PC-3 (cell line): ENCODE results near the gene TMEM141. TPM values are rescaled to one million over a fixed set of nuclear protein-coding genes. Genes with fewer than 3 reads are reported as not detected.

ENCODE experiments used
- ATAC-seq: fragments of 200-7000 bp; cut with Tn5 transposase; 2 replicates; pipeline ENCODE4 v1.9.1; 2020; ENCODE audit warnings: mild to moderate bottlenecking, moderate library complexity
- BruUV-seq: library from RNA; stranded (reverse); fragments of 400-500 nt; replicated peaks from 2 replicates; lab custom pipeline; 2021; lab: Mats Ljungman, UMichigan
- CTCF ChIA-PET: fragments of 300-600 bp; sonication (Branson Sonifier 250); formaldehyde crosslinking; loops from one replicate; lab custom pipeline; 2022; ENCODE audit warnings: antibody characterized with exemption; lab: Charles Lee
- POLR2A ChIA-PET: fragments of 300-600 bp; sonication (Branson Sonifier 250); formaldehyde crosslinking; loops from one replicate; lab custom pipeline; 2022; ENCODE audit warnings: antibody characterized with exemption; ENCODE audit not compliant: unreplicated experiment; lab: Charles Lee
- DNase-seq: peaks from one replicate; pipeline ENCODE4 v3.0.0-alpha.2; 2015
- H2AFZ ChIP-seq: fragments of 300-600 bp; sonication (generic); 2 replicates; pipeline ENCODE4 v1.6.0; 2016; ENCODE audit warnings: antibody characterized with exemption, low read length
- H3F3A ChIP-seq: fragments of 300-600 bp; sonication (generic); one replicate; pipeline ENCODE4 v1.6.0; 2017; ENCODE audit warnings: antibody characterized with exemption, low read length, control low read depth, mild to moderate bottlenecking; ENCODE audit not compliant: unreplicated experiment
- H3K27ac ChIP-seq: fragments of 300-600 bp; sonication (generic); 2 replicates; pipeline ENCODE4 v1.5.1; 2016; ENCODE audit warnings: mild to moderate bottlenecking, low read length
- H3K27me3 ChIP-seq: fragments of 300-600 bp; sonication (generic); 2 replicates; pipeline ENCODE4 v1.6.1; 2016; ENCODE audit warnings: low read length, mixed read lengths
- H3K36me3 ChIP-seq: fragments of 300-600 bp; sonication (generic); 2 replicates; pipeline ENCODE4 v1.6.1; 2016; ENCODE audit warnings: low read depth, mixed run types, low read length, mixed read lengths
- H3K4me1 ChIP-seq: fragments of 300-600 bp; sonication (generic); 2 replicates; pipeline ENCODE4 v1.5.1; 2016; ENCODE audit warnings: low read length; ENCODE audit not compliant: insufficient read depth
- H3K4me2 ChIP-seq: fragments of 300-600 bp; sonication (generic); 2 replicates; pipeline ENCODE4 v1.6.0; 2016; ENCODE audit warnings: low read length
- H3K4me3 ChIP-seq: fragments of 300-600 bp; sonication (generic); 2 replicates; pipeline ENCODE4 v1.5.1; 2016; ENCODE audit warnings: mild to moderate bottlenecking, low read length, mixed read lengths
- H3K79me2 ChIP-seq: fragments of 300-600 bp; sonication (generic); 2 replicates; pipeline ENCODE4 v1.6.1; 2017; ENCODE audit warnings: low read length, mixed read lengths
- H3K9ac ChIP-seq: fragments of 300-600 bp; sonication (generic); 2 replicates; pipeline ENCODE4 v1.6.0; 2016; ENCODE audit warnings: mild to moderate bottlenecking, low read length
- H3K9me2 ChIP-seq: fragments of 300-600 bp; sonication (generic); replicated peaks from 2 replicates; pipeline ENCODE4 v1.6.1; 2016; ENCODE audit warnings: mixed run types, low read length, mixed read lengths
- H3K9me3 ChIP-seq: fragments of 300-600 bp; sonication (generic); 2 replicates; pipeline ENCODE4 v1.6.1; 2016; ENCODE audit warnings: low read length, mixed read lengths
- H4K20me1 ChIP-seq: fragments of 300-600 bp; sonication (generic); 2 replicates; pipeline ENCODE4 v1.6.1; 2016; ENCODE audit warnings: low read length, mixed read lengths
- EZH2 ChIP-seq: fragments of 300-600 bp; sonication (generic); IDR thresholded peaks from one replicate; pipeline ENCODE4 v1.6.1; 2017; ENCODE audit warnings: antibody characterized with exemption, mild to moderate bottlenecking, low read length; ENCODE audit not compliant: unreplicated experiment
- EZH2phosphoT487 ChIP-seq: fragments of 300-600 bp; sonication (generic); IDR thresholded peaks from 2 replicates; pipeline ENCODE4 v1.6.1; 2018; ENCODE audit warnings: mild to moderate bottlenecking, antibody characterized with exemption, low read length, borderline replicate concordance
- intact Hi-C: fragments of 100-400 bp; cut with micrococcal nuclease; formaldehyde crosslinking; loops from 2 replicates; pipeline ENCODE4 v1.9.0; 2023
- total RNA-seq: library from RNA; depleted of rRNA; stranded (reverse); fragments of >200 nt; gene quantifications from 2 replicates; pipeline ENCODE4 v1.2.3, GENCODE V29; 2014
- TF ChIP-seq, protein P1 (sequence below): fragments of 300-600 bp; sonication (generic); conservative IDR thresholded peaks from 2 replicates; pipeline ENCODE4 v1.5.1; 2017; ENCODE audit warnings: antibody characterized with exemption, low read depth, mild to moderate bottlenecking, low read length

TMEM141 gene
- total RNA-seq, 1 experiment from 2014 or later = 101 TPM

DNA sequence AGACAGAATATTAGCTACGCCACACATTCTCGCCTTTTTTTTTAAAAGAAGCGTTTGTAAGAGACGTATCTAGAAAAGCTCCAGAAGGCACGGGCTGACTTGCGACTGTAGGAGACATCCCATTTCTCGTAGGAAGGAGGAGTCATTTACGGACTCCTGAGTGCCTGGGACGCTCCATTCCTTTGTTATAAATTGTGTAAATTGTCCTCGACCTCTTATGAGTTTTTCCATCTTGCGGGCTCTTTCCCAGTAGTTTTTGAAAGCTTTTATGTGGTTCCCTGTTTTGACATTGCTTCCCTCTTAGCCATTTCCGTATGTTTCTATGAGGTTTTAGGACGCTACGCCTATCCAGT is 17.6 kb downstream of the TMEM141 start:
- peaks cover 7% of the 10 kb centered on the region; the same call in 1 of the 2 replicates for H4K20me1 ChIP-seq
- ChIA-PET CTCF (no interaction called here), POLR2A (no interaction called here)
- peak overlapping the region; percentile 86 for H3K9ac ChIP-seq
- H2AFZ ChIP-seq = no peak overlapping the region
- peak overlapping the region; percentile 72 for H3K4me3 ChIP-seq
- peak overlapping the region; percentile 93 for H3K4me2 ChIP-seq
- H3K4me1 ChIP-seq = peaks cover 17% of the 10 kb centered on the region
- no peaks in the 10 kb centered on the region for H3F3A ChIP-seq
- no peak for DNase-seq
- H3K36me3 ChIP-seq = peaks cover 8% of the 10 kb centered on the region; the same call in 1 of the 2 replicates
- H3K9me3 ChIP-seq = no peaks in the 10 kb centered on the region
- no peak for ATAC-seq
- intact Hi-C loops = no loop called here
- no peaks in the 10 kb centered on the region for H3K27me3 ChIP-seq
- no peak overlapping the region for H3K27ac ChIP-seq
- H3K9me2 ChIP-seq = no peaks in the 10 kb centered on the region
- peaks cover 69% of the 10 kb centered on the region for H3K79me2 ChIP-seq
- BruUV-seq = TSS peak; percentile 57
- TF ChIP-seq EZH2 (no peak), EZH2phosphoT487 (no peak)
- TF ChIP-seq, protein P1, sequence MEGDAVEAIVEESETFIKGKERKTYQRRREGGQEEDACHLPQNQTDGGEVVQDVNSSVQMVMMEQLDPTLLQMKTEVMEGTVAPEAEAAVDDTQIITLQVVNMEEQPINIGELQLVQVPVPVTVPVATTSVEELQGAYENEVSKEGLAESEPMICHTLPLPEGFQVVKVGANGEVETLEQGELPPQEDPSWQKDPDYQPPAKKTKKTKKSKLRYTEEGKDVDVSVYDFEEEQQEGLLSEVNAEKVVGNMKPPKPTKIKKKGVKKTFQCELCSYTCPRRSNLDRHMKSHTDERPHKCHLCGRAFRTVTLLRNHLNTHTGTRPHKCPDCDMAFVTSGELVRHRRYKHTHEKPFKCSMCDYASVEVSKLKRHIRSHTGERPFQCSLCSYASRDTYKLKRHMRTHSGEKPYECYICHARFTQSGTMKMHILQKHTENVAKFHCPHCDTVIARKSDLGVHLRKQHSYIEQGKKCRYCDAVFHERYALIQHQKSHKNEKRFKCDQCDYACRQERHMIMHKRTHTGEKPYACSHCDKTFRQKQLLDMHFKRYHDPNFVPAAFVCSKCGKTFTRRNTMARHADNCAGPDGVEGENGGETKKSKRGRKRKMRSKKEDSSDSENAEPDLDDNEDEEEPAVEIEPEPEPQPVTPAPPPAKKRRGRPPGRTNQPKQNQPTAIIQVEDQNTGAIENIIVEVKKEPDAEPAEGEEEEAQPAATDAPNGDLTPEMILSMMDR = no peak

DNA sequence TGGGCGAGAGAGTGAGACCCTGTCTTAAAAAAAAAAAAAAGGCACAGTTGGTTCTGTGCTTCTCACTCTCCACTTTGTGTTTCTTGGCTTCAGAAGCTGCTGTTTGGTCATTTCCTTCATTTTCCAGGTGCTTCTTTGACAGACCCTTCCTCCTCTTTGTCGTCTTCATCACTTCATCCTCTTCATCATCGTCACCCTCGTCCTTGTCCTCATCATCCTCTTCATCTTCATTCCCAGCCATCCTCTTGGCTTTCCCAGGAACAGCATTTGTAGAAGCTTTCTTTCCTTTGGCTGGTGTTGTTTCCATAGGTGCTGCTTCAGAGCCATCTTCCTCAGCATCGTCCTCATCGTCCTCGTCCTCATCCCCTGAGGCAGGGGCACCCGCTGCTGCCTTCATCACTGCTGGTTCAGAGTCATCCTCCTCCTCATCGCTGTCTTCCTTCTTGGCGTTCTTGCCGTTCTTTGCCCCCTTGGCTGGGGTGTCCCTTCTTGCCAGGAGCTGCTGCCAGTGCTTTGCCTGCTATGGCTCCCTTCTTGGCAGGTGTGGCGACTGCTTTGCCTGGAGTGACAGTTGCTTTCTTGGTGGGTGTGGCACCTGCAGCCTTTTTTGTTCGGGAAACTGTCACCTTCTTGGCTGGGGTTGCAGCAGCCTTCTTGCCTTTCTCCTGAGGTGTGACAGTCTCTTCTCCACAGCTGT is 23.7 kb downstream of the TMEM141 start:
- Histone ChIP-seq H3F3A (no peaks in the 10 kb centered on the region), H3K36me3 (peaks cover 6% of the 10 kb centered on the region; the same call in 1 of the 2 replicates), H3K4me1 (peaks cover 4% of the 10 kb centered on the region), H2AFZ (no peak overlapping the region), H3K27me3 (no peaks in the 10 kb centered on the region), H3K9me2 (no peaks in the 10 kb centered on the region), H3K27ac (no peak overlapping the region), H3K9me3 (no peaks in the 10 kb centered on the region), H3K79me2 (peaks cover 58% of the 10 kb centered on the region), H3K4me2 (no peak overlapping the region), H3K4me3 (no peak overlapping the region), H4K20me1 (peaks cover 4% of the 10 kb centered on the region; the same call in 1 of the 2 replicates), H3K9ac (no peak overlapping the region)
- intact Hi-C loops = no loop called here
- ChIA-PET POLR2A (no interaction called here), CTCF (no interaction called here)
- no TSS peak for BruUV-seq
- DNase-seq (no peak), ATAC-seq (no peak)
- TF ChIP-seq EZH2 = no peak
- TF ChIP-seq, protein P1 = no peak
- no peak for TF ChIP-seq EZH2phosphoT487

DNA sequence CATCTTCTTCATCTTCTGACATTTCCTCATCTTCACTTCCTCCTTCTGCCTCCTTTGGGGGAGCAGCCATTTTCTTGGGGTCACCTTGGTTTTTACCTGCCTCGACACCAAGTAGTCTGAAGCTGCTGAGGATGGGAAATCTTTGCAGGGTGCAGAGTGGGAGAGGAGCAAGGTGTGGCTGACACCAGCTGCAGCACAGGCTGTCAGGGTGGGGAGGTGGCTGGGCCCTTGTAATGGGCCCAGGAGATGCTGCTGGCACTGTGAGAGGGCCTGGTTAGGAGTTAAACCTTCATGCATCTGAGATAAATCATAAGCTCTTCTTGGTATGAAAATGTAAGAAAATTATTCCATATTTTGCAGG is 24.3 kb downstream of the TMEM141 start:
- H3K79me2 ChIP-seq = peaks cover 52% of the 10 kb centered on the region
- TF ChIP-seq, protein P1 = no peak
- TF ChIP-seq EZH2phosphoT487 (no peak), EZH2 (no peak)
- H4K20me1 ChIP-seq = no peaks in the 10 kb centered on the region; the same call in 1 of the 2 replicates
- H3F3A ChIP-seq = no peaks in the 10 kb centered on the region
- no peak overlapping the region for H3K27ac ChIP-seq
- H2AFZ ChIP-seq = no peak overlapping the region
- H3K36me3 ChIP-seq = peaks cover 3% of the 10 kb centered on the region; the same call in 1 of the 2 replicates
- no peaks in the 10 kb centered on the region for H3K9me2 ChIP-seq
- no peaks in the 10 kb centered on the region for H3K4me1 ChIP-seq
- no peak overlapping the region for H3K4me3 ChIP-seq
- POLR2A ChIA-PET = interaction anchor here (0.7 kb wide), 1 partner anchor 86 kb away, joined by 4 read pairs; no protein-coding TSS in a partner anchor
- H3K27me3 ChIP-seq = no peaks in the 10 kb centered on the region
- DNase-seq (no peak), ATAC-seq (no peak)
- no peak overlapping the region for H3K4me2 ChIP-seq
- H3K9ac ChIP-seq = no peak overlapping the region
- no peaks in the 10 kb centered on the region for H3K9me3 ChIP-seq
- CTCF ChIA-PET = no interaction called here
- intact Hi-C loops = no loop called here
- no TSS peak for BruUV-seq
